Measurements from ENCODE around the gene DPP6. TPM values are rescaled to one million over a fixed set of nuclear protein-coding genes. Genes with fewer than 3 reads are reported as not detected.

DPP6 gene
- total RNA-seq, 1 experiment from 2014 or later: not detected

- Histone ChIP-seq H3K36me3 (ENCODE audit: control insufficient read depth, insufficient read depth, low read length) (no peaks in the 10 kb centered on the region), H3K27me3 (ENCODE audit: control insufficient read depth, insufficient read depth, low read length) (no peaks in the 10 kb centered on the region; the same call in 1 of the 2 replicates), H3K9me3 (ENCODE audit: control insufficient read depth, insufficient read depth, low read depth, low read length) (no peaks in the 10 kb centered on the region), H3K27ac (ENCODE audit: low read length) (no peak overlapping the region), H3K4me1 (ENCODE audit: control insufficient read depth, insufficient read depth, low read length) (no peaks in the 10 kb centered on the region), H3K4me3 (ENCODE audit: low read depth in 2 of 2, low read length in 2 of 2) (no peak overlapping the region)
- TF ChIP-seq TCF7L2 (IDR thresholded peaks at IDR 0.05; ENCODE audit: low read depth, low read length): no peak
- no peak for TF ChIP-seq POLR2AphosphoS5 (IDR thresholded peaks at IDR 0.05; ENCODE audit: low read depth, low read length)
- no peak for TF ChIP-seq REST (IDR thresholded peaks at IDR 0.05; ENCODE audit: insufficient read depth in 1 of 2, low read depth in 2 of 2, low read length in 1 of 2)
- no peak for TF ChIP-seq SIN3A (IDR thresholded peaks at IDR 0.05; ENCODE audit: borderline replicate concordance, insufficient read depth, low read depth, low read length)
- TF ChIP-seq CTCF (IDR thresholded peaks at IDR 0.05): no peak
- intact Hi-C loops (cut with micrococcal nuclease; ENCODE audit: unreplicated experiment): no loop called here
- BruUV-seq (replicated peaks): no TSS peak
- POLR2A ChIA-PET: no interaction called here
- ATAC-seq (no peak), DNase-seq (ENCODE audit: low read depth, low spot score) (no peak)
- in situ Hi-C loops (cut with HindIII; ENCODE audit: low pct_unique_long_range_greater_than_20kb, low sequenced_read_pairs): no loop called here
- CTCF ChIA-PET: no interaction called here
These were observed 595.4 kb downstream of the DPP6 start for GRCh38 chr7:154647625-154648024.

GRCh38 chr7:154649015-154649414 is 596.8 kb downstream of the DPP6 start:
- H3K9me3 ChIP-seq (ENCODE audit: control insufficient read depth, insufficient read depth, low read depth, low read length): no peaks in the 10 kb centered on the region
- no peak overlapping the region for H3K4me3 ChIP-seq (ENCODE audit: low read depth in 2 of 2, low read length in 2 of 2)
- no peak for ATAC-seq
- no TSS peak for BruUV-seq (replicated peaks)
- in situ Hi-C loops (cut with HindIII; ENCODE audit: low pct_unique_long_range_greater_than_20kb, low sequenced_read_pairs): no loop called here
- no peaks in the 10 kb centered on the region; the same call in 1 of the 2 replicates for H3K27me3 ChIP-seq (ENCODE audit: control insufficient read depth, insufficient read depth, low read length)
- CTCF ChIA-PET: interaction anchor here (0.7 kb wide), 1 partner anchor 227 kb away, joined by 4 read pairs; no protein-coding TSS in a partner anchor
- POLR2A ChIA-PET: no interaction called here
- H3K27ac ChIP-seq (ENCODE audit: low read length): no peak overlapping the region
- no peaks in the 10 kb centered on the region for H3K4me1 ChIP-seq (ENCODE audit: control insufficient read depth, insufficient read depth, low read length)
- TF ChIP-seq SIN3A (IDR thresholded peaks at IDR 0.05; ENCODE audit: borderline replicate concordance, insufficient read depth, low read depth, low read length): no peak
- no peak for TF ChIP-seq TCF7L2 (IDR thresholded peaks at IDR 0.05; ENCODE audit: low read depth, low read length)
- no peak for TF ChIP-seq CTCF (IDR thresholded peaks at IDR 0.05)
- no peak for TF ChIP-seq REST (IDR thresholded peaks at IDR 0.05; ENCODE audit: insufficient read depth in 1 of 2, low read depth in 2 of 2, low read length in 1 of 2)
- TF ChIP-seq POLR2AphosphoS5 (IDR thresholded peaks at IDR 0.05; ENCODE audit: low read depth, low read length): no peak
- DNase-seq (ENCODE audit: low read depth, low spot score): no peak
- no peaks in the 10 kb centered on the region for H3K36me3 ChIP-seq (ENCODE audit: control insufficient read depth, insufficient read depth, low read length)
- intact Hi-C loops (cut with micrococcal nuclease; ENCODE audit: unreplicated experiment): no loop called here

Data from Panc1 (cell line).